HG02981 (cell line): ENCODE results near the gene ABHD6.
"Not testable (repeated sequence)": the region's sequence is repeated elsewhere in the genome, so short reads cannot be mapped to it uniquely, and the experiment has no call there.

Experiments
- ATAC-seq: cut with Tn5 transposase; IDR thresholded peaks from one replicate; pipeline ENCODE4 v1.9.1; 2021; ENCODE audit warnings: mild to moderate bottlenecking, moderate library complexity; ENCODE audit not compliant: unreplicated experiment

The ABHD6 gene

DNA sequence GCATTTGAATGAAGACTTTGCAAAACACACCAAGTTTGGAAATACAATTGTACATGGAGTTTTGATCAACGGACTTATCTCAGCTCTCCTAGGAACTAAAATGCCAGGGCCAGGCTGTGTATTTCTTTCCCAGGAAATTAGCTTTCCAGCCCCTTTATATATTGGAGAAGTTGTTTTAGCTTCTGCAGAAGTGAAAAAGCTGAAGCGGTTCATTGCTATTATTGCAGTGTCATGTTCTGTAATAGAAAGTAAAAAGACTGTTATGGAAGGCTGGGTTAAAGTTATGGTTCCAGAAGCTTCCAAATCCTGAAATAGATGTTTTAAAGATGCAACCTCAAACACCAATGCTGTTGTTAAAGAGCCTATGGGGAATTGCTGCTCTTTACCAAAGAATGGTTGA is 80.2 kb downstream of the ABHD6 start:
- ATAC-seq: no peak

DNA sequence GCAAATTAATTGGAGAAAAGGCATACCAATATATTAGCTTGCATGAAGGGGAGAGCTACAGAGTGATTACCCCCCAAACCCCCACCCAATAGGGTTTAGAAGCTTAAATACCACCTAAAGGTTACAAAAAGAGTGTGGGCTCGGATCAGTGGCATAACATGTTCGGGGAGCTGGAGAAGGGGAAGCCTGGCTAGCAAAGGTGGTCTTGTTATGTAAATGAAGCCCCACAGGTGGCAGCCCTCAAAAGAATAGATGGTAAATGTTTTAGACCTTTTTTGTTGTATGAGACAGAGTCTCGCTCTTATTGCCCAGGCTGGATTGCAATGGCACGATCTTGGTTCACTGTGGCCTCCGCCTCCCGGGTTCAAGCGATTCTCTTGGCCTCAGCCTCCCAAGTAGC is 84.2 kb downstream of the ABHD6 start:
- ATAC-seq: no peak

- ATAC-seq: no peak
Measured at GRCh38 chr3:58322793-58323192, 85.2 kb downstream of the ABHD6 start.

DNA sequence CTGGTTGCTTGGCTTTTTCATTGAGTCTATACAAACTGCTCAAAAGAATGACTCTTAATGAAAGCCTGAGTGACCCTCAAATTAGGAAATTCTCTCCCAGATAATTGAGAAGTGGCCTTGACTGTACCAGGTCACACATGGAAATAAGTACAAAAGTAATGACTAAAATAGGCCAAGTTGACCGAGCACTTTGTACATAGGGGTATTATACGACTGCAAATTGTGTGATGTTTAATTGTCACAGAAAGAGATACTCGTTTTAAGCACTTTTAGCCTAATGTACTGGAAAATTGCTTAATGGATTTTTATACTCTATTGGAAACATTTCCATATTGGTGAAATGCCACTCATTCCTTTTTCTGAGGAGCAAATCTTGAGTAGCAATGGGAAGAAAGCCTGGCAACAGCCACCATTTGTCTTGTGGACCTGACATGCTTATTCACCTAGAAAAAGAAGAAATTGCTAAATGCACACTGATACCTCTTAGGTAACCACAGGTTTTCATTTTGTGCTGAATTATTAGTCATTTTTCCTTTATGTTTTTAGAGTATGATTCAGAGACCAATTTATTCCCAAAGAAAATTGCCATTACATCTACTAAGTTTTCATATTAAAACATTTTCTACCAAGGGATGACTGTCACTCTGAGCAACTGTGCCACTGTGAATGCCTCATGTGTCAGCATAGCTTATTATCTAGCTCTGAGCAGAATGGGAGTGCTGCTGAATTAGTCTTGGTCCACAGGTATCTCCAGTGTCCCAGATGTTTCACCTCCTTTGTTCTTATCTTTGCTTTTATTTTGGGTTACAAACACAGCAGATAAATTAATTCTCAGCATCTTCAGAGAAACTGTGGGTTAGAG is 86.2 kb downstream of the ABHD6 start:
- ATAC-seq: no peak

GRCh38 chr3:58324391-58325390 is 87.1 kb downstream of the ABHD6 start:
- ATAC-seq: no peak

GRCh38 chr3:58325525-58325992 is 88.0 kb downstream of the ABHD6 start:
- no peak for ATAC-seq

- no peak for ATAC-seq
Measured at GRCh38 chr3:58326267-58326900, 88.8 kb downstream of the ABHD6 start.

DNA sequence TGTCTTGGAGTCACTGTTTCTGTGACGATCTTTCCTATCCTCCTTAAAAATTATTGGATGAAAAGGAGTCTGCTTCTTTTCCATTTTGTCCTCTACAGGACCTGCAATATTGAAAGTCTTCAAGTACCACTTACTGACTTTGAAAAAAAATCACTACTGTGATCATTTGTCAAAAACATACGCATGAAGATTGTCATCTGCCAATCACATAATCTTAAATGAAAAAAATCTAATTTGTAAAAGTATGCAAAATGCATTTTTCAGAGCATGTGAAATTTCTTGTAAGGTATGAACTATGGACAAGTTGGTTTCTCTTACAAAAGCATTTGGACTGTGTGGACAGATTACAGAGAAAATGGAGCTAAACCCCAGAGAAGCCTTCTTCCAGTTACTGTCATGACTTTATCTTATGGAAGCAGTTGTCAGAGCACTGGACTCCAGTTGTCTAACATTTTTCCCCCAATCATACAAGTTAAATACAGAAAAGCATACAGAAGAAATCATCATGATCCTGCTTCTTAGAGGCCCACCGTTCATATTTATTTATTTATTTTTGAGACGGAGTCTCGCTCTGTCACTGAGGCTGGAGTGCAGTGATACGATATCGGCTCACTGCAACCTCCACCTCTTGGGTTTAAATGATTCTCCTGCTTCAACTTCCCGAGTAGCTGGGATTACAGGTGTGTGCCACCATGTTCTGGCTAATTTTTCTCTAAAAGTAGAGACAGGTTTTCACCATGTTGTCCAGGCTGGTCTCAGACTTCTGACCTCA is 91.7 kb downstream of the ABHD6 start:
- no peak for ATAC-seq

DNA sequence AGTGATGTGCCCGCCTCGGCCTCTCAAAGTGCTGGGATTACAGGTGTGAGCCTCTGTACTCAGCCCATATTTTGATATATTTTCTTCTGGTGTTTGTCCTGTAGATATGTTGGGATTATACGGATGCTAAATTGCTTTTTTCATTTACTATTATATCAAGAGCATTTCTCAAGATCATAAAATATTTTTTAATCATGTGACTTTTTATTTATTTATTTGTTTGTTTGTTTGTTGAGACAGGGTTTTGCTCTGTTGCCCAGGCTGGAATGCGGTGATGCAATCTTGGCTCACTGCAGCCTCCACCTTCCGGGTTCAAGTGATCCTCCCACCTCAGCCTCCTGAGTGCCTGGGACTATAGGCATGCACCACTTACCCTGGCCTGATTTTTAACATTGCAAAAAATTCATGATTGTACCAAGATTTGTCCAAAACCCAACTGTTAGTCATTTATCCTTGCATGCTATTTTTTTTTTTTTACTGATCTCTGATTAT is 92.4 kb downstream of the ABHD6 start:
- no peak for ATAC-seq

GRCh38 chr3:58331593-58332152 is 94.1 kb downstream of the ABHD6 start:
- no peak for ATAC-seq

DNA sequence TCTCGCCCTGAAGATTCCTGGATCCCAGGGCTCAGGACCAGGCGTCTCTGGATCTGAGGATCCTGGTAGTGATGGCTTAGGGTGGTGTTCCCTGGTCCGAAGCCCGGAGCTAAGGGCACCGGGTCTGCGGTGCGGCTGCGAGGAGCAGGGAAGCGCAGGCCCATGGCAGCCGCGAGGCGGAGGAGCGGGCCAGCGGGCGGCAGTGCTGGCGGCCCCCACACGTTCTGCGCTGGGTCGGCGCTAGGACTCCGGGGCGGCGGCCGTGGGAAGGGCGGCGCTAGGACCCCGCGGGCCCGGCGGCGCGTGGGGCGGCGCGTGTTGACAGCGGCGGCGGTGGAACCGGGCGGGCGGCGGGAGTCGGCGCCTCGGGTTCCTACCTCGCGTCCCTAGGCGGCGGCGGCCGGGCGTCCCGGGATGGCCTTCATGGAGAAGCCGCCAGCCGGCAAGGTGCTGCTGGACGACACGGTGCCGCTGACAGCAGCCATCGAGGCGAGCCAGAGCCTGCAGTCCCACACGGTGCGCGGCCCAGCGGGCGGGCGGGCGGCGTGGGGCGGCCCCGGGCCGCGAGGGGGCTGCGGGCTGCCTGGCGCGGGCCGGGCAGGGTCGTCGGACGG is 95.1 kb downstream of the ABHD6 start, which contains the start of gene PXK:
PXK (plus strand) TSS at position 318 of the 614 bp plus-strand sequence; CDS start at position 415, 97 bp downstream.
- peak; percentile 92 for ATAC-seq

- peak; percentile 25 for ATAC-seq
Measured at GRCh38 chr3:58333206-58334012, 95.8 kb downstream of the ABHD6 start.

DNA sequence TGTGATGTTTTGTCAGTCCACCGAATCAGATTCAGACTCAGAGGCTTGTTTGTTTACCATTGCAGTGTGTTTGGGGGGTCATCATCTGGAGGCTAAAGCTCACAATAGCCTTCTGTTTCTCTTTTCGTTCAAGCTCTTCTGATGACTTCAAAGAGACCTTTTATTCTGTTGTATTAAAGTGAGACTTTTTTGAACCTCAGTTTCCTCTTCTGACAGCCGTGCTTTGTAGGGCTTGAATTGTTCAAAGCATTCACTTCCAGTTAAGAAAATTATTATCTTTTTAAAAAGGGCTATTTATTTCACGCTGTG is 96.4 kb downstream of the ABHD6 start:
- ATAC-seq: no peak

DNA sequence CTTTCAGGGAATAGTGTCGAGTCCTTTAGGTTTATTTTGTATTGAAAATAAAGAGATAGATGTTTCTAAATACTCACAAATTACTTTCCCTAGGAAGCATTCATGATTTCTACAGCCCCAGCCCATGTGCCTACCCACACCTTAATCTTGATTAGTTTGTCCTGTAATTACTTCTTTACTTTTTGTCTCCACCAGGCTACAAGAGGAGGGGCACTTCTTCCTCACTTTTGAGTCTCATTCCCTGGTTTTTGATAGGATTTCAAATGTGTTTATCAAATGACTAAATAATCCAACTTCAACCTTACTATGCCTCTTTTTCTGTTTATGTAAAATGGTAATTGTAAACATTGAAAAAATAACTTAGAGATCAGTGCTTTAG is 96.9 kb downstream of the ABHD6 start:
- ATAC-seq: no peak

- ATAC-seq: no peak
Measured at GRCh38 chr3:58335652-58335947, 98.0 kb downstream of the ABHD6 start.

DNA sequence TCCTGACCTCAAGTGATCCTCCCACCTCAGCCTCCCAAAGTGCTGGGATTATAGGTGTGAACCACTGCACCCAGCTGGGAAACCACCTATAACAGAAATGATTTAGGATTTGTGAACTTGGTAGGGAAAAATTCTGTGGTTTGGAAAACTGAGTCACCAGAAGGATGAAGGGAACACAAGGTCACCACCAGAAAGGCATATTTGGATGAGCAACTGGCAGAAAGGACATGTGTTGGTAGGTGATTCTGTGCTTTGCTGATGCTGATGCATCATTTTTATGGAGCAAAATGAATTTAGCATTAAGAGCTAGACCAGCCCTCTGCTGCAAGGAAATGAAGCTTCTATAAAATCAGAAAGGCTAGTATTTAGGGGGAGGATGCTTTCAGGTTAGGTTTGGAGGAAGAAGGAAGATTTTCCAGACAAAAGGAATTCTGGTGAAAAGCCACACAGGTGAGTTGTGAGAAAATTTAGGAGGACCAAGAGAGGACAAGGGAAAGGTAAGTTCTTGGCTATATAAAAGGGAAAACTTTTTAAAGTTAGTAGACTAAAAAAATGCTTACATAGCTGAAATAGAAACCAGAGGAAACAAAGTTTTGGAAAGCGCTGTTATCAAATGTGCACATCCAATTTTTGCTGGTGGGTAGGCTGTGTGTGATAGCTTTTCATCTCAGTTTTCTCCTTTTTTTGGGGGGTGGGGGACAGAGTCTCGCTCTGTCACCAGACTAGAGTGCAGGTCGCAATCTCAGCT is 98.7 kb downstream of the ABHD6 start:
- ATAC-seq: no peak

DNA sequence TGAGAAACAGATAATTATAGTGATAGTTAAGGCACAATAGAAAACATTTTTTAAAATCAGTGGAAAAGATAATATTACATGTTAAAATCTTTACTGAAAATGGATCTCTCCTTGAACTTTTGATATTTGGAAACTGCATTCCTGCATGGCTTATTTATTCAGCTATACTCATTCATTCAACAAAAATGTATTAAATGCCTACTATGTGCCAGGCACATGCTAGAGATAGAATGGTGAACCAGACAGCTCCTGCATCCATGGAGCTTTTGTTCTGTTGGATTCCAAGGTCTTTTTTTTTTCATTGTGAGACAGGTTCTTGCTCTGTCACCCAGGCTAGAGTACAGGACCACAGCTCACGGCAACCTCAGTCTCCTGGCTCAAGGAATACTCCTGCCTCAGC is 99.6 kb downstream of the ABHD6 start:
- no peak for ATAC-seq

- ATAC-seq: not testable (repeated sequence)
Measured at GRCh38 chr3:58339146-58339545, 101.6 kb downstream of the ABHD6 start.
